GM10266 (cell line): ENCODE measurements around the gene ANXA7.
"Not testable (repeated sequence)": the region's sequence is repeated elsewhere in the genome, so short reads cannot be mapped to it uniquely, and the experiment has no call there.

Experiments
- DNase-seq: peaks from one replicate; pipeline ENCODE4 v3.0.0; 2012; ENCODE audit errors: extremely low spot score
- CTCF ChIP-seq: IDR thresholded peaks from 2 replicates; pipeline ENCODE4 v1.5.1; 2012; ENCODE audit warnings: mild to moderate bottlenecking, low read depth; ENCODE audit not compliant: control insufficient read depth, insufficient read depth; ENCODE audit errors: missing control alignments

ANXA7 gene

GRCh38 chr10:73408061-73408460 lies 5.8 kb downstream of the ANXA7 start:
- no peak for TF ChIP-seq CTCF
- no peak for DNase-seq

- no peak for TF ChIP-seq CTCF
Observed at GRCh38 chr10:73407495-73407894, 6.4 kb downstream of the ANXA7 start.

GRCh38 chr10:73406846-73407245 lies 7.0 kb downstream of the ANXA7 start:
- TF ChIP-seq CTCF, result no peak
- no peak for DNase-seq

More at GRCh38 chr10:73407495-73407894, 6.4 kb downstream of the ANXA7 start:
- DNase-seq, result no peak

GRCh38 chr10:73405556-73405955 lies 8.3 kb downstream of the ANXA7 start:
- no peak for TF ChIP-seq CTCF
- DNase-seq, result no peak

- TF ChIP-seq CTCF, result no peak
- no peak for DNase-seq
Observed at GRCh38 chr10:73404690-73405089, 9.2 kb downstream of the ANXA7 start.

GRCh38 chr10:73401636-73402035 lies 12.2 kb downstream of the ANXA7 start:
- no peak for DNase-seq
- TF ChIP-seq CTCF, result no peak

GRCh38 chr10:73399063-73399462 lies 14.8 kb downstream of the ANXA7 start:
- DNase-seq, result no peak
- no peak for TF ChIP-seq CTCF

GRCh38 chr10:73398024-73398423 lies 15.8 kb downstream of the ANXA7 start:
- DNase-seq, result no peak
- TF ChIP-seq CTCF, result no peak

GRCh38 chr10:73394325-73394724 lies 19.5 kb downstream of the ANXA7 start:
- DNase-seq, result not testable (repeated sequence)
